Inflammatory macrophage treated with lipopolysaccharide for 4 hours (primary cell): ENCODE data around the gene MAPK9.
"Not testable (repeated sequence)": the region's sequence is repeated elsewhere in the genome, so short reads cannot be mapped to it uniquely, and the experiment has no call there.

Source experiments
- DNase-seq: peaks from one replicate; pipeline ENCODE4 v3.0.0-alpha.2; 2020

The MAPK9 gene

GRCh38 chr5:180222056-180222455 lies 69.8 kb downstream of the MAPK9 start:
- DNase-seq, result no peak

GRCh38 chr5:180217797-180218196 lies 74.1 kb downstream of the MAPK9 start:
- DNase-seq, result no peak

- DNase-seq, result no peak
These were observed 75.2 kb downstream of the MAPK9 start for GRCh38 chr5:180216646-180217171.

GRCh38 chr5:180215783-180216630 lies 75.9 kb downstream of the MAPK9 start:
- no peak for DNase-seq

- DNase-seq, result no peak
These were observed 76.8 kb downstream of the MAPK9 start for GRCh38 chr5:180214870-180215770.

- DNase-seq, result no peak
These were observed 78.2 kb downstream of the MAPK9 start for GRCh38 chr5:180213657-180214207.

GRCh38 chr5:180213256-180213600 lies 78.7 kb downstream of the MAPK9 start:
- no peak for DNase-seq

- no peak for DNase-seq
These were observed 79.3 kb downstream of the MAPK9 start for GRCh38 chr5:180212363-180213255.

GRCh38 chr5:180211761-180212035 lies 80.2 kb downstream of the MAPK9 start:
- no peak for DNase-seq

- DNase-seq, result no peak
These were observed 80.7 kb downstream of the MAPK9 start for GRCh38 chr5:180210961-180211760.

GRCh38 chr5:180210077-180210476 lies 81.8 kb downstream of the MAPK9 start:
- not testable (repeated sequence) for DNase-seq

- DNase-seq, result peak; percentile 69
These were observed 82.7 kb downstream of the MAPK9 start, which contains the start of gene RASGEF1C for GRCh38 chr5:180209137-180209581. TSS of gene RASGEF1C (minus strand) at chr5:180209211. CDS start at chr5:180138052, 71,159 bp downstream.

GRCh38 chr5:180208435-180209081 lies 83.3 kb downstream of the MAPK9 start:
- no peak for DNase-seq

- no peak for DNase-seq
These were observed 83.8 kb downstream of the MAPK9 start for GRCh38 chr5:180208038-180208434.

GRCh38 chr5:180207593-180207992 lies 84.3 kb downstream of the MAPK9 start:
- DNase-seq, result no peak

GRCh38 chr5:180206993-180207392 lies 84.9 kb downstream of the MAPK9 start:
- no peak for DNase-seq

GRCh38 chr5:180205916-180206315 lies 86.0 kb downstream of the MAPK9 start:
- no peak for DNase-seq

- DNase-seq, result no peak
These were observed 87.5 kb downstream of the MAPK9 start for GRCh38 chr5:180204276-180204819.

GRCh38 chr5:180202939-180203573 lies 88.8 kb downstream of the MAPK9 start:
- no peak for DNase-seq
